Calu3 (cell line): Measurements from ENCODE around the gene OR8D2. TPM values are rescaled to one million over a fixed set of nuclear protein-coding genes. Genes with fewer than 3 reads are reported as not detected.
"Not testable (repeated sequence)": the region's sequence is repeated elsewhere in the genome, so short reads cannot be mapped to it uniquely, and the experiment has no call there.

Experiments used
- BruUV-seq: library from RNA; stranded (reverse); fragments of 400-500 nt; replicated peaks from 2 replicates; lab custom pipeline; 2021; lab: Mats Ljungman, UMichigan
- CTCF ChIA-PET: fragments of 300-600 bp; sonication (Branson Sonifier 250); formaldehyde crosslinking; loops from one replicate; lab custom pipeline; 2022; ENCODE audit warnings: antibody characterized with exemption; lab: Charles Lee
- DNase-seq: peaks from one replicate; pipeline ENCODE4 v3.0.0; 2022
- H3K27ac Mint-ChIP-seq: one replicate; pipeline ENCODE4 v1.8.0; 2022; ENCODE audit warnings: mixed read lengths; ENCODE audit not compliant: unreplicated experiment
- H3K27me3 Mint-ChIP-seq: one replicate; pipeline ENCODE4 v1.8.0; 2022; ENCODE audit warnings: mixed read lengths; ENCODE audit not compliant: unreplicated experiment
- H3K36me3 Mint-ChIP-seq: one replicate; pipeline ENCODE4 v1.8.0; 2022; ENCODE audit warnings: mild to moderate bottlenecking, moderate library complexity, mixed read lengths; ENCODE audit not compliant: insufficient read depth, unreplicated experiment
- H3K4me1 Mint-ChIP-seq: one replicate; pipeline ENCODE4 v1.8.0; 2022; ENCODE audit warnings: mild to moderate bottlenecking, low read depth, mixed read lengths; ENCODE audit not compliant: unreplicated experiment
- H3K4me3 Mint-ChIP-seq: one replicate; pipeline ENCODE4 v1.8.0; 2022; ENCODE audit warnings: mild to moderate bottlenecking, low read depth, moderate library complexity, mixed read lengths; ENCODE audit not compliant: unreplicated experiment
- H3K9me3 Mint-ChIP-seq: one replicate; pipeline ENCODE4 v1.8.0; 2022; ENCODE audit warnings: low read depth, mixed read lengths; ENCODE audit not compliant: unreplicated experiment
- CTCF ChIP-seq: fragments of 200-600 bp; IDR thresholded peaks from one replicate; pipeline ENCODE4 v1.8.0; 2022; ENCODE audit warnings: antibody characterized with exemption; ENCODE audit not compliant: unreplicated experiment
- intact Hi-C: fragments of 100-400 bp; cut with micrococcal nuclease; formaldehyde crosslinking; loops from one replicate; pipeline ENCODE4 v1.10.0; 2022; ENCODE audit not compliant: unreplicated experiment
- total RNA-seq: library from RNA; stranded (reverse); gene quantifications from 2 replicates; pipeline ENCODE4 v1.2.3, GENCODE V29; 2022

Gene OR8D2
- total RNA-seq, 1 experiment from 2014 or later: not detected

DNA sequence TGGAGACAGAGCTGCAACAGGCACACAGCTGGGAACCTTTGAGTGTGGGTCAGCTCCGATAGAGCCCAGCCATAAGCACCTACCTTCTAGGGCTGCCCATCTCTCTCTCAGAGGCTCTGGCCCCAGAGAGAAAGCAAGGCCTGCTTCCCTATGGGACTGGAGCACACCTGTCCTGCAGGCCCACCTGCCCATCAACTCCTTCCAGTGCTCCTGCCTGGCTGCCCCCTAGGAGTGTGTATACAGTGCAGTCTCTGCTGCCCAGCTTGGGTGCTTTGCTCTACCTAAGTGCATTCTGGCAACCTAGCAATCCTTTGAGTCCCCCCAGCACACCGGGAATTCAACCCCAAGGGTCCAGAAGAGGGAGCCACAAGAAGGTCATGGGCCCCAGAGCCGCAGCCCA, 42.8 kb downstream of the OR8D2 start:
- Mint-ChIP-seq H3K4me3 (no peak overlapping the region), H3K27ac (no peak overlapping the region), H3K9me3 (peaks cover 8% of the 10 kb centered on the region), H3K4me1 (no peaks in the 10 kb centered on the region), H3K27me3 (no peaks in the 10 kb centered on the region), H3K36me3 (no peaks in the 10 kb centered on the region)
- no peak for TF ChIP-seq CTCF
- DNase-seq: no peak
- CTCF ChIA-PET: no interaction called here
- intact Hi-C loops: no loop called here
- no TSS peak for BruUV-seq

DNA sequence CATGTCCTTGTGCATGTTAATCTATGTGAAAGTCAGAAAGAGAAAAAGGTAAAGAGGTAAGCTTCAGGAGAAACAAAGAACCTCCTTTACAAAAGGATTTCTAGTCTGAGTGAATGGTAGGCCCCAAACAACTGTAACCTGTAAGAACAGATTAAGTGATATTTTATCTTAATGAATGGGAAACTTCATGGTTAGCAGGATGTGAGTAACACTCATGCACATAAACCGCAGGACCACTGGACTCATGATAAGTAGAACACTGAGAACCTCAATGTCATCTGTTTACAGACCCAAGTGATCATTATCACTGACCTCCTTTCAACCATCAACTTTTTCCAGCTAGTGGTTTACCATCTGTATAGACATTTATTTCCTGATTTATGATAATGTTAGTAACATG, 43.9 kb downstream of the OR8D2 start:
- Mint-ChIP-seq H3K4me3 (no peak overlapping the region), H3K27me3 (no peaks in the 10 kb centered on the region), H3K4me1 (no peaks in the 10 kb centered on the region), H3K9me3 (peaks cover 8% of the 10 kb centered on the region), H3K36me3 (no peaks in the 10 kb centered on the region), H3K27ac (no peak overlapping the region)
- CTCF ChIA-PET: no interaction called here
- TF ChIP-seq CTCF: no peak
- intact Hi-C loops: no loop called here
- no TSS peak for BruUV-seq
- no peak for DNase-seq

GRCh38 chr11:124274000-124274399, 46.0 kb downstream of the OR8D2 start:
- no peak for TF ChIP-seq CTCF
- H3K9me3 Mint-ChIP-seq: peaks cover 3% of the 10 kb centered on the region
- BruUV-seq: no TSS peak
- H3K4me1 Mint-ChIP-seq: no peaks in the 10 kb centered on the region
- H3K27me3 Mint-ChIP-seq: no peaks in the 10 kb centered on the region
- CTCF ChIA-PET: no interaction called here
- no peak overlapping the region for H3K4me3 Mint-ChIP-seq
- H3K27ac Mint-ChIP-seq: no peak overlapping the region
- DNase-seq: no peak
- no peaks in the 10 kb centered on the region for H3K36me3 Mint-ChIP-seq
- intact Hi-C loops: no loop called here

DNA sequence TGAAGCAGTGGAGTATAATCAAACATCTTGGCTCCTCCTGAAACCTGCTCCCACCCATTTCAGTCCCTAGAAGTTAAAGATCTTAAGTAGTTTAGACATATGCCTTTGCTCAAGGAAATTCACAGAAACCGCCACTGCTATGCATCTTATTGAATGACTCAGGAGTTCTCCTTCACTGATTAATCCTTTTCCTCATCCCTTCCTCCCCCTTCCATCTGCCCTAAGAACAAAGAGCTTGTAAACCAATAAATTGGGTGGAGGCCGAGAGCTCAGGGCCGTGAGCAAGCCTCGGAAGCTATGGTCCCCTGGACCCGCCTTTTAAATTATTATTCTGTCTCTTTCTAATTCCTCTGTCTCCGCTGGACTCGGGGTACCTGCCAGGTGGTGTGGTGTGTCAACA, 49.1 kb downstream of the OR8D2 start:
- BruUV-seq, H3K27ac Mint-ChIP-seq, DNase-seq, H3K36me3 Mint-ChIP-seq, H3K4me1 Mint-ChIP-seq, intact Hi-C loops, H3K4me3 Mint-ChIP-seq, CTCF ChIA-PET, H3K27me3 Mint-ChIP-seq, H3K9me3 Mint-ChIP-seq: not testable (repeated sequence)

Other genes starting within 250 kb of the OR8D2 start
- 1.9 and 3.3 TPM in 2 replicates for gene VWA5A, start 204.7 kb downstream of the OR8D2 start, total RNA-seq
- not detected in 2 replicates for gene OR10D3, start 136.9 kb downstream of the OR8D2 start, total RNA-seq
- not detected in 2 replicates for gene OR8G1, start 79.1 kb downstream of the OR8D2 start, total RNA-seq
- not detected in 2 replicates for gene OR8G5, start 63.8 kb downstream of the OR8D2 start, total RNA-seq
- not detected in 2 replicates for gene OR8D1, start 6.2 kb downstream of the OR8D2 start, total RNA-seq
- gene OR8B2, start 64.3 kb upstream of the OR8D2 start, total RNA-seq: not detected in 2 replicates
- not detected in 2 replicates for gene OR8B3, start 78.8 kb upstream of the OR8D2 start, total RNA-seq
- gene OR8B4, start 104.7 kb upstream of the OR8D2 start, total RNA-seq: not detected in 2 replicates
- not detected in 2 replicates for gene OR8B8, start 125.5 kb upstream of the OR8D2 start, total RNA-seq
- not detected in 2 replicates for gene OR8B12, start 223.5 kb upstream of the OR8D2 start, total RNA-seq
- not detected in 2 replicates for gene OR8A1, start 249.8 kb upstream of the OR8D2 start, total RNA-seq